Parathyroid adenoma (tissue), 2 donors: ENCODE results near the gene RBM5.

Experiments used
- H2AFZ ChIP-seq: fragments of 300-600 bp; sonication (generic); one replicate; pipeline ENCODE4 v1.7.0; 2017; ENCODE audit warnings: antibody characterized with exemption, mild to moderate bottlenecking
- H3K27ac ChIP-seq: fragments of 300-600 bp; sonication (generic); one replicate; pipeline ENCODE4 v1.7.0; 2017
- H3K27me3 ChIP-seq: fragments of 300-600 bp; sonication (generic); one replicate; pipeline ENCODE4 v1.7.0; 2017; ENCODE audit warnings: low read length; ENCODE audit not compliant: control insufficient read depth, insufficient read depth
- H3K36me3 ChIP-seq: fragments of 300-600 bp; sonication (generic); one replicate; pipeline ENCODE4 v1.7.0; 2017; ENCODE audit warnings: low read length; ENCODE audit not compliant: control insufficient read depth, insufficient read depth
- H3K4me1 ChIP-seq: fragments of 300-600 bp; sonication (generic); one replicate; pipeline ENCODE4 v1.7.0; 2017; ENCODE audit warnings: control low read depth
- H3K4me2 ChIP-seq: fragments of 300-600 bp; sonication (generic); one replicate; pipeline ENCODE4 v1.7.0; 2017; ENCODE audit warnings: low read length
- H3K4me3 ChIP-seq: fragments of 300-600 bp; sonication (generic); one replicate; pipeline ENCODE4 v1.7.0; 2017; ENCODE audit warnings: low read depth, low read length
- H3K79me2 ChIP-seq: fragments of 300-600 bp; sonication (generic); one replicate; pipeline ENCODE4 v1.7.0; 2017; ENCODE audit warnings: control low read depth
- H3K9ac ChIP-seq: fragments of 300-600 bp; sonication (generic); one replicate; pipeline ENCODE4 v1.7.0; 2017; ENCODE audit warnings: mild to moderate bottlenecking
- H3K9me3 ChIP-seq: fragments of 300-600 bp; sonication (generic); one replicate; pipeline ENCODE4 v1.7.0; 2017; ENCODE audit warnings: low read length; ENCODE audit not compliant: control insufficient read depth
- CTCF ChIP-seq: fragments of 300-600 bp; sonication (generic); IDR thresholded peaks from one replicate; pipeline ENCODE4 v1.7.0; 2017; ENCODE audit warnings: antibody characterized with exemption, mild to moderate bottlenecking
- donor health status: primary hyperparathyroidism.

RBM5 gene

GRCh38 chr3:50153782-50154475 lies 65.2 kb downstream of the RBM5 start:
- TF ChIP-seq CTCF: no peak
- peak overlapping the region; percentile 49 for H3K27ac ChIP-seq
- H3K4me2 ChIP-seq: peak overlapping the region; percentile 80
- H3K9me3 ChIP-seq: no peaks in the 10 kb centered on the region
- H2AFZ ChIP-seq: peak overlapping the region; percentile 89
- H3K36me3 ChIP-seq: no peaks in the 10 kb centered on the region
- H3K27me3 ChIP-seq: no peaks in the 10 kb centered on the region
- peak overlapping the region; percentile 36 for H3K4me3 ChIP-seq
- H3K79me2 ChIP-seq: no peaks in the 10 kb centered on the region
- H3K9ac ChIP-seq: no peak overlapping the region
- peaks cover 52% of the 10 kb centered on the region for H3K4me1 ChIP-seq

DNA sequence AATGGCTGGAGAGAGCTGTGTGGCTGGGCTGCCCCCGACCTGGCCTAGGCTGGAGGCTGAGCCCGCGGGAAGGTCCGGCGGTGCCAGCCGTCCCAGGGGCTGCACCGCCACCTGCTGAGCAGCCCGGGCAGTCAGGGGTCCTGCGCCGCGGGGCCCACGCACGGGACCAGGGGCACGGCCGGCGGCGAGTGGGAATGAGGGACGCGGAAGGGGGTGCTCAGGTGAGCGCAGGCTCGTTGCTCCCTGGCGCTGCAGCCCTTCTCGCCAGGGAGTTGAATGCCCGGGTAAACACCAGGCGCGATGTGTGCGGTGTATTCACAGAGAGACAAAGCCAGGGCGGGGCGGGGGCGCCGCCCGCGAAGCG lies 65.7 kb downstream of the RBM5 start:
- Histone ChIP-seq H3K9ac (no peak overlapping the region), H3K27me3 (no peaks in the 10 kb centered on the region), H2AFZ (peak overlapping the region; percentile 89), H3K36me3 (no peaks in the 10 kb centered on the region), H3K4me2 (peak overlapping the region; percentile 80), H3K79me2 (no peaks in the 10 kb centered on the region), H3K4me1 (peaks cover 47% of the 10 kb centered on the region), H3K27ac (peak overlapping the region; percentile 49), H3K4me3 (peak overlapping the region; percentile 36), H3K9me3 (no peaks in the 10 kb centered on the region)
- peak; percentile 72 for TF ChIP-seq CTCF

- no peaks in the 10 kb centered on the region for H3K9me3 ChIP-seq
- TF ChIP-seq CTCF: no peak
These were observed 66.2 kb downstream of the RBM5 start, which contains the start of gene SEMA3F for GRCh38 chr3:50154840-50155490. SEMA3F (plus strand) TSS chr3:50155324; CDS start chr3:50159623, 4,299 bp downstream.

DNA sequence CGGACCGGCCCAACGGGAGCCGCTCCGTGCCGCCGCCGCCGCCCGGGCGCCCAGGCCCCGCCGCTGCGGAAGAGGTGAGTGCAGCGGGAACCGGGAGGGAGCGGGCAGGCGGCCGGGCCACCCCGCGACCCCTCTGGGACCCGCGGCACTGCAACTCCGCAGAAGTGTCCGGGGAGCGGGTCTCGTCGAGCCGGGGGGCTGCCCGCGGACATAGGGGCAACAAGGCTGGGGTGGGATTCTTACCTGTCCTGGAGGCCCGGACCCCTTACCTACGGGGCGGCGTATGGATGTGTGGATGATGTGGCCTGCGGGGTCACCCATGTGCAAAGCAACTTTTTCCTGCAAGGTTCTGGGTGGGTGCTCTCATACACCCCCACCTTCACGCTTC lies 66.8 kb downstream of the RBM5 start:
- no peak overlapping the region for H3K9ac ChIP-seq
- H3K9me3 ChIP-seq: no peaks in the 10 kb centered on the region
- no peaks in the 10 kb centered on the region for H3K27me3 ChIP-seq
- H3K4me3 ChIP-seq: peak overlapping the region; percentile 17
- H3K36me3 ChIP-seq: no peaks in the 10 kb centered on the region
- H3K4me2 ChIP-seq: peak overlapping the region; percentile 50
- H3K4me1 ChIP-seq: peaks cover 38% of the 10 kb centered on the region
- no peaks in the 10 kb centered on the region for H3K79me2 ChIP-seq
- H2AFZ ChIP-seq: no peak overlapping the region
- peak overlapping the region; percentile 32 for H3K27ac ChIP-seq
- no peak for TF ChIP-seq CTCF

More at GRCh38 chr3:50154840-50155490, 66.2 kb downstream of the RBM5 start, which contains the start of gene SEMA3F:
- no peaks in the 10 kb centered on the region for H3K79me2 ChIP-seq
- no peaks in the 10 kb centered on the region for H3K27me3 ChIP-seq
- peaks cover 44% of the 10 kb centered on the region for H3K4me1 ChIP-seq
- H3K4me2 ChIP-seq: peak within 1 kb of the TSS; percentile 80
- H3K27ac ChIP-seq: peak within 1 kb of the TSS; percentile 49
- peak within 1 kb of the TSS; percentile 89 for H2AFZ ChIP-seq
- H3K4me3 ChIP-seq: peak within 1 kb of the TSS; percentile 36
- no peak within 1 kb of the TSS for H3K9ac ChIP-seq
- no peaks in the 10 kb centered on the region for H3K36me3 ChIP-seq
